CMK (cell line): ENCODE measurements around the gene AK3.
"Not testable (repeated sequence)": the region's sequence is repeated elsewhere in the genome, so short reads cannot be mapped to it uniquely, and the experiment has no call there.

Source experiments
- DNase-seq: peaks from one replicate; pipeline ENCODE4 v3.0.0-alpha.2; 2010; ENCODE audit warnings: low read depth

AK3 gene

GRCh38 chr9:4740638-4741364 lies at the start of gene AK3:
Gene AK3, minus strand, starts transcription at chr9:4741202. Its CDS starts 115 bp downstream, at chr9:4741087.
- no peak for DNase-seq

GRCh38 chr9:4788703-4789102 lies 47.7 kb upstream of the AK3 start:
- DNase-seq: no peak

GRCh38 chr9:4787876-4788275 lies 46.9 kb upstream of the AK3 start:
- DNase-seq: no peak

- no peak for DNase-seq
These were observed 45.6 kb upstream of the AK3 start for GRCh38 chr9:4786599-4786998.

- no peak for DNase-seq
These were observed 43.4 kb upstream of the AK3 start for GRCh38 chr9:4784403-4784802.

- DNase-seq: not testable (repeated sequence)
These were observed 42.2 kb upstream of the AK3 start for GRCh38 chr9:4783191-4783590.

GRCh38 chr9:4781408-4781807 lies 40.4 kb upstream of the AK3 start:
- no peak for DNase-seq

- DNase-seq: no peak
These were observed 39.6 kb upstream of the AK3 start for GRCh38 chr9:4780651-4781050.

- DNase-seq: not testable (repeated sequence)
These were observed 34.0 kb upstream of the AK3 start for GRCh38 chr9:4774958-4775357.

GRCh38 chr9:4774209-4774608 lies 33.2 kb upstream of the AK3 start:
- DNase-seq: no peak

GRCh38 chr9:4771788-4772187 lies 30.8 kb upstream of the AK3 start:
- DNase-seq: no peak

- no peak for DNase-seq
These were observed 28.5 kb upstream of the AK3 start for GRCh38 chr9:4769321-4770080.

- DNase-seq: no peak
These were observed 27.7 kb upstream of the AK3 start for GRCh38 chr9:4768681-4769080.

- no peak for DNase-seq
These were observed 23.0 kb upstream of the AK3 start for GRCh38 chr9:4764033-4764432.

- peak; percentile 71 for DNase-seq
These were observed 22.0 kb upstream of the AK3 start for GRCh38 chr9:4762886-4763541.

- DNase-seq: no peak
These were observed 21.3 kb upstream of the AK3 start for GRCh38 chr9:4762108-4762885.

GRCh38 chr9:4760122-4760521 lies 19.1 kb upstream of the AK3 start:
- no peak for DNase-seq

GRCh38 chr9:4756420-4756819 lies 15.4 kb upstream of the AK3 start:
- DNase-seq: no peak

- no peak for DNase-seq
These were observed 14.1 kb upstream of the AK3 start for GRCh38 chr9:4755026-4755609.

- DNase-seq: not testable (repeated sequence)
These were observed 13.5 kb upstream of the AK3 start for GRCh38 chr9:4754530-4754929.

GRCh38 chr9:4750023-4750673 lies 9.1 kb upstream of the AK3 start:
- no peak for DNase-seq
